Measurements from ENCODE around the gene DBH.

DNA sequence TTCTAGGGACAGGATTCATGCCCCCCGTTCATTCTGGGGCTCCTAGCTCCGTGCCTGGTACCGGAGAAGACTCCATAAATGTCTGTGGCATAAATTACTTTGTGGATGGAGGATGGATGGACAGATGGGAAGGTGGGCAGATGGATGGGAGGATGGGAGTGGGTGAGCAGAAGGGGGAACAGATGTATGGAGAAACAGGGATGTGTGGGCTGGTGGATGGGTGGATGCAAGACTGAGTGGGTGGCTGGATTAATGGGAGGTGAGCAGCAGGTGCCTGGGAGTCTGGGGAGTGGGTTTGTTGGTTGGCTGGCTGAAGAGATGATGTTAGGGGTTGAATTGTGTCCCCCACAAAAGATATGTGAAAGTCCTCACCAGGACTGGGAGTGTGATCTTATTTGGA is 58.5 kb downstream of the DBH start:
- TF ChIP-seq, protein P1, sequence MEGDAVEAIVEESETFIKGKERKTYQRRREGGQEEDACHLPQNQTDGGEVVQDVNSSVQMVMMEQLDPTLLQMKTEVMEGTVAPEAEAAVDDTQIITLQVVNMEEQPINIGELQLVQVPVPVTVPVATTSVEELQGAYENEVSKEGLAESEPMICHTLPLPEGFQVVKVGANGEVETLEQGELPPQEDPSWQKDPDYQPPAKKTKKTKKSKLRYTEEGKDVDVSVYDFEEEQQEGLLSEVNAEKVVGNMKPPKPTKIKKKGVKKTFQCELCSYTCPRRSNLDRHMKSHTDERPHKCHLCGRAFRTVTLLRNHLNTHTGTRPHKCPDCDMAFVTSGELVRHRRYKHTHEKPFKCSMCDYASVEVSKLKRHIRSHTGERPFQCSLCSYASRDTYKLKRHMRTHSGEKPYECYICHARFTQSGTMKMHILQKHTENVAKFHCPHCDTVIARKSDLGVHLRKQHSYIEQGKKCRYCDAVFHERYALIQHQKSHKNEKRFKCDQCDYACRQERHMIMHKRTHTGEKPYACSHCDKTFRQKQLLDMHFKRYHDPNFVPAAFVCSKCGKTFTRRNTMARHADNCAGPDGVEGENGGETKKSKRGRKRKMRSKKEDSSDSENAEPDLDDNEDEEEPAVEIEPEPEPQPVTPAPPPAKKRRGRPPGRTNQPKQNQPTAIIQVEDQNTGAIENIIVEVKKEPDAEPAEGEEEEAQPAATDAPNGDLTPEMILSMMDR (IDR thresholded peaks at IDR 0.05; ENCODE audit: insufficient read depth, low read depth, low read length), result no peak
- TF ChIP-seq EZH2 (IDR thresholded peaks at IDR 0.05; ENCODE audit: insufficient read depth, low read length), result no peak

Measured in astrocyte (in vitro differentiated cells and primary cell).